Cardiac septum (tissue), 1 donor: Measurements from ENCODE around the gene NEK3. TPM values are rescaled to one million over a fixed set of nuclear protein-coding genes. Genes with fewer than 3 reads are reported as not detected.
"Not testable (repeated sequence)": the region's sequence is repeated elsewhere in the genome, so short reads cannot be mapped to it uniquely, and the experiment has no call there.

Experiments used
- DNase-seq: peaks from one replicate; pipeline ENCODE4 v3.0.0-alpha.2; 2020; ENCODE audit warnings: low spot score
- intact Hi-C: fragments of 100-400 bp; cut with DNase I; formaldehyde crosslinking; loops from one replicate; pipeline ENCODE4 v1.14.0; 2022
- total RNA-seq: library from RNA; stranded (reverse); fragmentation: NEBNext Ultra II Directional; extraction: Animal tissue kit (Norgen Biotek cat#: 25700); gene quantifications from one replicate; pipeline ENCODE4 v1.2.1, GENCODE V29; 2021
- donor health status: DM: no; HTN: no; CAD: no.

Gene NEK3
- total RNA-seq, 1 donor from 2014 or later: 7.5 TPM

- DNase-seq: no peak
- intact Hi-C loops: no loop called here
These were observed 14.0 kb upstream of the NEK3 start for GRCh38 chr13:52173373-52173772.

DNA sequence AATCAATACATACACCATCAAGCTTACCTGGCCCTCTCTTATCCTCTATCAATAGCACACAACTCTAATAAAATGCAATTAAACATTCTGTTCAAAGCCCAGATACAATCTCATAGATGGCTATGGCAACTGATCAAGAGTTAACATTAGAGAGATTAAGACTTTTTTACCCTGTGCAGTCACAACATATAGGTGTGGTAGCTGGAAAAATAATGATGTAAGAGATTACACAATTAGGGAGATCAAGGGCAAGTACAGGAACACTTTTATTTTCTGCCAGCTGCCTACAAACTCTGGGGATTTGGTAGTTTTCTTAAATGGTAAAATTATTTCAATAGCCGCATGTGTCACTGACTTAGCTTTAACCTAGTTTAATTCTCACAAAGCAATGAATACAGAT, 12.3 kb upstream of the NEK3 start:
- intact Hi-C loops, DNase-seq: not testable (repeated sequence)

DNA sequence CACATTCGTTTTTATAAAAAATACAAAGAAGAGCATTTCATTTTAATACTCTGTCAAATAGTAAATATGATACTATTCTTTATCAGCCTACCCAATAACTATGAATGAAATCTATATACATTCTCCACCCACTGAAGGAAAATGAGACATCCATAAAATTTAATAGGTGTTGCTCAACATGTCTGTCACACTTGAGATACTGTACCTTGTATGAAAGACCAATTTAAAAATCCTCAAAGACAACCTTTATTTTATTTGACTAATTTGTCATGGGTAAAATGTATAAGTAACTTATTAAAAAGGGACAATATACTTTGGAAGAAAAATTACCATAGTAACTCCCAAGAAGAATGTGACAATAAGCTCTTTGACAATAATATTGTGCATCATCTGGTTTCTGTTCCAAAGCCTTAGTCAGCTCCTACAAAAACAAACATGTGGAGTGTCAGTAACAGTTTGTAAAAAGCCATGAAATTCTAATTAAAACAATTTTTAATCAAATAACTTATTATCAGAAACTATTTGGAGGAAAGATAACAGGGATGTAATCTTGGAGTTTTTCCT, 11.5 kb upstream of the NEK3 start:
- DNase-seq, intact Hi-C loops: not testable (repeated sequence)

GRCh38 chr13:52169839-52170238, 10.4 kb upstream of the NEK3 start:
- intact Hi-C loops: no loop called here
- DNase-seq: no peak

GRCh38 chr13:52165411-52165810, 6.0 kb upstream of the NEK3 start:
- DNase-seq: no peak
- intact Hi-C loops: no loop called here

GRCh38 chr13:52164989-52165388, 5.6 kb upstream of the NEK3 start:
- intact Hi-C loops: no loop called here
- no peak for DNase-seq

GRCh38 chr13:52163878-52164277, 4.5 kb upstream of the NEK3 start:
- DNase-seq, intact Hi-C loops: not testable (repeated sequence)

DNA sequence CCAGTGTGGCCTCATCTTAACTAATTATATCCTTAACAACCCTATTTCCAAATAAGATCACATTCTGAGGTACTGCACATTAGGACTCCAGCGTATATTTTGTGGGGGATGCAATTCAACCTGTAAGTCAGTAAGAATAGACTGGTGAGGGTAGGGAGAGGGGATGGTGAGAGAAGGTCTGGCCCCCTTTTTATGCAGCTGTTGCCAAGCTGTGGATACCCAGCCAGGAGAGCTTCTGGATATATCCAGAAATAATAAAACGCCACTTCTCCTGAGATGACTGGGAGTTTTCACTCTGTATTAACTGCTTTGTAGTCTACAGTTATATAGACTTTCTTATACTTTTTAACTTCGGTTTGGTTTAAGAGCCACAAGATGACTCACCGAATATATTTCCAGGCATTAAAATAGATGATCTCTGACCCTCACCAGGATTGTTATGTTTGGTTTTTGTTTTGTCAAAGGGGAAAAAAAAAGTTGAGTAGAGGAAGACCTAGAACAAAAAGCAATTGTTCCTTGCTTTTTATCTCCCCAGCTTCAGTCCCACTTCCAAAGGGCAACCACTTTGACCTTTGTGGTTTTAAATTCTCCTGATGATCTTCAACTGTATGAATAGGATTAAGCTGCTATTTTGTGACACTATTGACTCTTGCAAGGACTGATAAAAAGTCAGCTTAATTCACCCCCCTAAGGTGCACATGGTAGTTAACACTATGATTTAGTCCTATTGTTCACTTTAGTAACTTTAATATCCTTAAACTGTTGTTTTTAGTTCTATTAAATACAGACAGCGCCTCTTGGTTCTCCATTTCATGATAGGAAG, 3.1 kb upstream of the NEK3 start:
- intact Hi-C loops: no loop called here
- no peak for DNase-seq

DNA sequence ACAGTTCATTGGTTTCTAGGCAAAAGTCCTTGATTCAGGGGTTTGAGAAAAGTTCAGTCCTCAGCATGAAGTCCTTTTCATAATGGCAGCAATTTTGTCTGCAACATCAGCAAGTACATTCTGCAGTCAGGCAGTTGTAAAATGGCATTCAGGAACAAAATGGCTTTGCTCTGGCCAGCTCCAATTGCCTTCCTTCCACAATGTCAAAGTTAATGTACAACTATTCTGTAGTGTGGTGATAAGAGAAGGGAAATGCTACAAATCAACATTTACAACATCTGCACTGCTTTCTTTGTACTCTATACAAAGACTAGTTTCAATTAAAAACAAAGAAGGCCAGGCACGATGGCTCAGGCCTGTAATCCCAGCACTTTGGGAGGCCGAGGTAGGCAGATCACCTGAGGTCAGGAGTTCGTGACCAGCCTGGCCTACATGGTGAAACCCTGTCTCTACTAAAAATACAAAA, 1.8 kb upstream of the NEK3 start:
- intact Hi-C loops: no loop called here
- no peak for DNase-seq

DNA sequence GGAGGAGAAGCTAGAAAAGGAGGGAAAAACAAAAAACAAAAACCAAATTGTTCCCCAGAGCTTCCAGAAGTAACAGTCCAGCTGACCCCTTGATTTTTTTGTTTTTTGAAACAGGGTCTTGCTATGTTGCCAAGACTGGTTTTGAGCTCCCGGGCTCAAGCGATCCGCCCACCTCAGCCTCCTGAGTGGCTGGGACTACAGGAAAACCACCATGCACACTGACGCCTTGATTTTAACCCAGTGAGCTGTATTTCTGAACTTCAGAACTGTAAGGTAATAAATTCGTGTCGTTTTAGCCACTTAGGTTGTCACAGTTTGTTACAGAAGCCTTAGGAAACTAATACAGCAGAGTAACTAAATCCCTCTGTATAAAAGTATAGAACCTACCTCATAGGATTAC, 1.1 kb upstream of the NEK3 start:
- intact Hi-C loops: no loop called here
- no peak for DNase-seq

DNA sequence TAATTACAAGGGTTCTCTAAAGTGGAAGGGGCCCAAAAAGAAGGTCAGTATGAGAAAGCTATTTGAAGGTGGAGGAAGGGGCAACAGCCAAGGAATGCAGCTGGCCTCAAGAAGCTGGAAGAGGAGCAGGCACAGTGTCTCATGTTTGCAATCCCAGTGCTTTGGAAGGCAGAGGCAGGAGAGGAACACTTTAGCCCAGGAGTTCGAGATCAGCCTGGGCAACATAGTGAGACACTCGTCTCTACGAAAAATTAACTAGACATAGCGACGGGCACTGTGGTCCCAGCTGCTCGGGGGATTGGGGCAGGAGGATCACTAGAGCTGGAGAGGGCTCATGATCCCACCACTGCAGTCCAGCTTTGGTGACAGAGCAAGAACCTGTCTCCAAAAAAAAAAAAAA, 656 bp upstream of the NEK3 start:
- intact Hi-C loops: no loop called here
- DNase-seq: no peak

- DNase-seq: no peak
- intact Hi-C loops: no loop called here
These were observed 703 bp downstream of the NEK3 start for GRCh38 chr13:52158629-52159158.

DNA sequence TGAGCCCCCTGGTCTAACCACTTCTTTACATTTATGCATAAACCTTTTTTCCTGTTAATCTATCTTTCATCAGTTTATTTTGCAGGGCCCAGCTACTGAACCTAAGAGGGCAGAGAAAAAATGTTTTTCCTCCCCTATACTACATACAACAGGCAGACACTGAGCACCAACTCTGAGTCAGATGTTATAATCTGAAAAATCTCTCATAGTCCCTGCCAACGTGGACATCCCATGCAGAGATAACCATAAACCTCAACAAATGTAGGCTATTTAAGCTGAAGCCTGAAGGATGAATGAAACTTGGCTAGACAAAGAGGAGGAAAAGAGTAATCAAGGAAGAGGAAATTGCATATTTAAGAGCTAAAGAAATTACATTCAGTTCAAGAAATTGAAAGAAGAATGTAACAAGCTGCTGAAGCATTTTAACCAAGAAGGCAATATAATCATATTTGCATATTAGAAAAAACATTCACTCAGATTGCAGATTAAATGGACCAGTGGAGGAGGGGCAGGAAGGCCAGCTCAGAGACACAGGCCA, 2.6 kb downstream of the NEK3 start:
- intact Hi-C loops: no loop called here
- DNase-seq: no peak

GRCh38 chr13:52155177-52155576, 4.2 kb downstream of the NEK3 start:
- intact Hi-C loops: no loop called here
- DNase-seq: no peak

DNA sequence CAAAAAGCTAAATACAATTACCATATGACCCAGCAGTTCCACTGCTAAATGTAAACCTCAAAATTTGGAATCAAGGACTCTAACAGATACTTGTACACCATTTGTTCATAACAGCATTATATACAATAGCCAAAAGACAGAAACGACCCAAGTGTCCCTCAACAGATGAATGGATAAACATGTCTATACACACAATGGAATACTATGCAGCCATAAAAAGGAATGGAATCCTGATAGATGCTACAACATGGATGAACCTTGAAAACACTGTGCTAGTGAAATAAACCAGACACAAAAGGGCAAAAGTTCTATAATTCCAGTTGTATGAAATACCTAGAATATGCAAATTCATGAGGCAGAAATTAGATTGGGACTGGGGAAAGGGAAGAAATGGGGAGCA, 12.2 kb downstream of the NEK3 start:
- intact Hi-C loops: no loop called here
- DNase-seq: no peak

DNA sequence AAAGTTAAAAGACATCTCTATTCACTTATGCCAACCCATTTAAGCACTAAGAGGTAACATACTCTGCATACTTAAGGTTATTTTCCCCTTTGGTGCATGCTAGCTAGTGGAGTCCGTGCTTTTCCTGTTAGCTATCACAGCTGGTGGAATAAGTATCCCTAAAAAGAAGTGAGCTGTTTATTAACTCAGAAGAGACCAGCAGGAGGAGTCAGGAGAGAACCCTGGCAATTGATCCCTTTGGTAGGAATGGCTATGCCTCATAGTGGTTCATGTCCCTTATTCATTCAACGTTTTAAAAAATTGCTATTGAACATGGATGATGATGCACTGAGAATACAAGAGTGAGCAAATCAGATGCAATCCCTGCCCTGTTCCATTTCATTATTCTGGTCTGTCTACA, 18.1 kb downstream of the NEK3 start:
- intact Hi-C loops: no loop called here
- DNase-seq: no peak

- DNase-seq: no peak
- intact Hi-C loops: no loop called here
These were observed 21.9 kb downstream of the NEK3 start for GRCh38 chr13:52137489-52137888.

DNA sequence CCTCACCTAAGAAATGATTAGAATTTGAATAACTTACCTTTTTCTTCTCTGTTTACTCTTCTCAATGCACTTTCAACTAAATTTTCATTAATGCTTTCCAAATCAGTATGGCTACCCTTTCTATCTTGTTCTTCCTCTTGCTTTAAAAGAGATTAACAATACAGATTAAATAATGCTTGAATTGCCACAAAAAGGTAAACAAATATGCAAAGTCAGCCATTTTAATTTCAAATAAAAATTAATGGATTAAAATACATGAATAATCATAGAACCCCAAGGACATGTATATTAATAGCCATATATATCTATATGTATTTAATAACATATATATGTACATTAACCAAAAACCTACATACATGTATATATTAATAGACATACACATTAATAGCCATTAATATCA, 22.6 kb downstream of the NEK3 start:
- no peak for DNase-seq
- intact Hi-C loops: no loop called here

DNA sequence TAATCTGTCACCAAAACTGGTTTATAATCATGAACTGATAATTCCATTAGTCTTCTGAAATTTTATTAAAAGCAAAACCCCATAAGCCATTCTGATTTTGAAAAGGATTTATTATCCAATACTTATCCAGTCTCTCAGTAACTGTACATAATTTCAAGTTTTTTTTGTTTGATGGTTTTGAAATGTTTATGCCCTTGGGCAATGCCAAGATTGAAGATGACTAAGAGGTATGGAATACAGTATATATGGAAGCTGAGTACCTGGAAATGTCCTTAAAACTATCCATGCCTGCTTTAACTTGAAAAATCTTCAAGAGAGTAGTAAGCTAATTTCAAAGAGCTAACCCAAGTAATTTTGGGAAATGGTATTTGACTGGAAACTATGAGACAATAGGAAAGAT, 28.8 kb downstream of the NEK3 start:
- intact Hi-C loops: no loop called here
- DNase-seq: no peak

GRCh38 chr13:52128714-52129700, 30.4 kb downstream of the NEK3 start, which contains the start of gene NEK5:
Gene NEK5 (minus strand): TSS chr13:52129073. CDS start chr13:52127482, 1,591 bp downstream.
- peak; percentile 88 for DNase-seq
- intact Hi-C loops: loop anchor here (2.0 to 5.0 kb wide), 5 partner anchors 128 to 312 kb away; partner anchors contain the start of gene TMEM272
